ENCODE results near the gene CYP2E1. TPM values are rescaled to one million over a fixed set of nuclear protein-coding genes. Genes with fewer than 3 reads are reported as not detected.

The CYP2E1 gene
- total RNA-seq, 2 donors from 2014 or later, result 0.90 to 3.5 TPM

DNA sequence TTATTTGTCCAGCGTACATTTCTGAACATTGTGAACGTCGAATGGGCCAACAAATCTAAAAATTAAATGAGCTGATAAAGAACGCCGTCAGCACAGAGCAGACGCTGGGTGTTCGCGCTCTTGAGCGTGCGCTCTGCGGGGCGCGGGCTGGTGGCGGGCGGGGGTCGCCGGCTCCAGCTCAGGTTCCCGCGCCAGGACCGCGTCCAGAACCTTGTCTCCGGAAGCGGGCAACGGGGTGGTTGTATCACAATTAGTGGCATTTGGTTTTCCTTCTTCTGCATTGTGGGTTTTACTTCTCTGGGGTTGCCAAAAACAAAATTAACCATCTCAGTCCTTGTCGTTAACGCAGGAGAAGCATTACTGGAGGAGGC is 2.4 kb downstream of the CYP2E1 start:
- Histone ChIP-seq H3K4me3 (no peak overlapping the region), H3K36me3 (no peaks in the 10 kb centered on the region), H3K27ac (no peak overlapping the region), H3K9ac (ENCODE audit: low read depth in 2 of 2, low read length in 2 of 2) (no peak overlapping the region), H3K4me1 (no peaks in the 10 kb centered on the region), H3K27me3 (peaks cover 32% of the 10 kb centered on the region), H3K9me3 (no peaks in the 10 kb centered on the region)
- TF ChIP-seq, protein P1, sequence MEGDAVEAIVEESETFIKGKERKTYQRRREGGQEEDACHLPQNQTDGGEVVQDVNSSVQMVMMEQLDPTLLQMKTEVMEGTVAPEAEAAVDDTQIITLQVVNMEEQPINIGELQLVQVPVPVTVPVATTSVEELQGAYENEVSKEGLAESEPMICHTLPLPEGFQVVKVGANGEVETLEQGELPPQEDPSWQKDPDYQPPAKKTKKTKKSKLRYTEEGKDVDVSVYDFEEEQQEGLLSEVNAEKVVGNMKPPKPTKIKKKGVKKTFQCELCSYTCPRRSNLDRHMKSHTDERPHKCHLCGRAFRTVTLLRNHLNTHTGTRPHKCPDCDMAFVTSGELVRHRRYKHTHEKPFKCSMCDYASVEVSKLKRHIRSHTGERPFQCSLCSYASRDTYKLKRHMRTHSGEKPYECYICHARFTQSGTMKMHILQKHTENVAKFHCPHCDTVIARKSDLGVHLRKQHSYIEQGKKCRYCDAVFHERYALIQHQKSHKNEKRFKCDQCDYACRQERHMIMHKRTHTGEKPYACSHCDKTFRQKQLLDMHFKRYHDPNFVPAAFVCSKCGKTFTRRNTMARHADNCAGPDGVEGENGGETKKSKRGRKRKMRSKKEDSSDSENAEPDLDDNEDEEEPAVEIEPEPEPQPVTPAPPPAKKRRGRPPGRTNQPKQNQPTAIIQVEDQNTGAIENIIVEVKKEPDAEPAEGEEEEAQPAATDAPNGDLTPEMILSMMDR (IDR thresholded peaks at IDR 0.05), result no peak
- intact Hi-C loops (cut with DNase I), result loop anchor here (10.0 kb wide), 2 partner anchors 95 to 205 kb away; no protein-coding TSS in a partner anchor
- no peak for DNase-seq

DNA sequence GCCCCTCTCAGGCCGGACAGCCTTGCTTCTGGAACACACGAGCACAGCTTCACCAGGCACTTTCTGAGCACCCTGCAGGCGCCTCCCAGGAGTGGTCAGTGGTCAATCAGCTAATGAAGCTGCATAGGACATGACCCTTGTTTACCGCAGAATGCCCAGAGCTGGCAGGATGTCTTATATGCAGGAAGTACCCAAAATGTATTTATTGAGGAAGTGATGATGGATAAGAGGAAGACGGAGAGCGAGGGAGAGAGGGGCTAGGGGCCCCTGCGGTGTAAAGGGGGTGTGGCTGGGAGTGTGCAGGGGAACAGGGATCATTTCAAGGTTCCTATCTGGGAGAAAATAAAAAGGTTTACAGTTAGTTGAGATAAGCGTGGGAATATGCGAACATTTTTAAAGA is 3.3 kb downstream of the CYP2E1 start:
- Histone ChIP-seq H3K27me3 (peaks cover 32% of the 10 kb centered on the region), H3K9ac (ENCODE audit: low read depth in 2 of 2, low read length in 2 of 2) (no peak overlapping the region), H3K27ac (no peak overlapping the region), H3K9me3 (no peaks in the 10 kb centered on the region), H3K4me1 (no peaks in the 10 kb centered on the region), H3K36me3 (no peaks in the 10 kb centered on the region), H3K4me3 (no peak overlapping the region)
- intact Hi-C loops (cut with DNase I), result no loop called here
- no peak for DNase-seq
- TF ChIP-seq, protein P1 (IDR thresholded peaks at IDR 0.05), result no peak

DNA sequence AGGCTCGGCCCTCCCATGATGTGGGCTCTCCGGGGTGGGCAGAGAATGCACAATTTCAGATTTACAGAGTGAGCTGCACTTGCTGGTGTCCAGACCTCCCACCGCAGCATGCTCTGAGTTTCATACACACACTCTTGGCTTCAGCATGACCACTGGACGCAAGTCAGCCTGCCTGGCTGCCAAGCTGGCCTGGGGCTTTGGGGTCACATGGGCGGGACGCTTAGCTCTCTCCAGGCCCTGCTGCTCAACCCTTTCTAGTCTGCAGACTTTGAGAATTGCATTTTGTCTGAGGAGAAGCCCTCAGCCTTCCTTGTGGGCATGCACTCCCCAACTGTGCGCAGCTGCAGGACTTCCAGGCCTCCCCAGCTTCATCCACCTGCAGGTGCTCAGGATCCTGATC is 5.7 kb downstream of the CYP2E1 start:
- Histone ChIP-seq H3K9me3 (no peaks in the 10 kb centered on the region), H3K4me1 (no peaks in the 10 kb centered on the region), H3K36me3 (no peaks in the 10 kb centered on the region), H3K27ac (no peak overlapping the region), H3K27me3 (peaks cover 20% of the 10 kb centered on the region), H3K9ac (ENCODE audit: low read depth in 2 of 2, low read length in 2 of 2) (no peak overlapping the region), H3K4me3 (no peak overlapping the region)
- intact Hi-C loops (cut with DNase I), result no loop called here
- TF ChIP-seq, protein P1 (IDR thresholded peaks at IDR 0.05), result no peak
- DNase-seq, result no peak

DNA sequence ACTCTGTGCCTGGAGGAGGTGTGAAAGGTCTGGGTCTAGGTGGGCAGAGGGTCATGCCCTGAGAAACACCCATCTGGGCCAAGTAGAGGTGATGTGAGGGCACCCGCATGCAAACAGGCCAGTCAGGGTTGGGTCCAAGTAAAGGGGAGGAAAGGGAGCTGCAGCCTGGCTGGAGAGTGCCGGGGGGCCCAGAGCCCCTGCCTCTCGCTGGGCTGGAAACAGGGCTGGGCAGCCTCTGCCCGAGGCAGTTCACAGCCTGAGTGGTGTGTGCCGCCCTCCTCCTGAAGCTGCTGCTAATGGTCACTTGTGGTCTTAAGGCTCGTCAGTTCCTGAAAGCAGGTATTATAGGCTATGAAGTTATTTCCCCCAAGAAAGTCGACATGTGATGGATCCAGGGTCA is 7.3 kb downstream of the CYP2E1 start:
- peaks cover 5% of the 10 kb centered on the region for H3K27me3 ChIP-seq
- no peak overlapping the region for H3K9ac ChIP-seq (ENCODE audit: low read depth in 2 of 2, low read length in 2 of 2)
- no peaks in the 10 kb centered on the region for H3K36me3 ChIP-seq
- no peak overlapping the region for H3K4me3 ChIP-seq
- TF ChIP-seq, protein P1 (IDR thresholded peaks at IDR 0.05), result no peak
- no peaks in the 10 kb centered on the region for H3K4me1 ChIP-seq
- no peaks in the 10 kb centered on the region for H3K9me3 ChIP-seq
- DNase-seq, result no peak
- H3K27ac ChIP-seq, result no peak overlapping the region
- intact Hi-C loops (cut with DNase I), result no loop called here

DNA sequence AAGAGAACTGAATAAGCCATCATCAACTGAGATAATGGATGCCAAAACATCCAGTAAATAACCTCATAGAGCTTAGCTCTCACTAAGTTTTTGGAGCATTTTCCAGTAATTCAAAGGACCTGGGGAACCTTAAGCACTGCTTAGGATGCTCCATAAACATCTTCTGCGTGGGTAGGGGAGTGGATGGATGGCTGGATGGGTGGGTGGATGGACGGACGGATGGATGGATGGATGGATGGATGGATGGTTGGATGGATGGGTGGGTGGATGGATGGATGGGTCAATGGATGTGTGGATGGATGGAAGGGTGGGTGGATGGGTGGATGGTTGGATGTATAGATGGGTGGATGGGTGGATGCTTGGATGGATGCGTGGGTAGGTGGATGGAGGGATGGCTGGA is 9.0 kb downstream of the CYP2E1 start:
- Histone ChIP-seq H3K9me3 (no peaks in the 10 kb centered on the region), H3K9ac (ENCODE audit: low read depth in 2 of 2, low read length in 2 of 2) (no peak overlapping the region), H3K4me3 (no peak overlapping the region), H3K27ac (no peak overlapping the region), H3K27me3 (no peaks in the 10 kb centered on the region), H3K36me3 (no peaks in the 10 kb centered on the region), H3K4me1 (no peaks in the 10 kb centered on the region)
- intact Hi-C loops (cut with DNase I), result no loop called here
- TF ChIP-seq, protein P1 (IDR thresholded peaks at IDR 0.05), result no peak
- DNase-seq, result no peak
